Osteoblast (primary cell): ENCODE data around the gene ANK3. TPM values are rescaled to one million over a fixed set of nuclear protein-coding genes. Genes with fewer than 3 reads are reported as not detected.

Experiments used
- DNase-seq: peaks from one replicate; pipeline ENCODE4 v3.0.0; 2011; ENCODE audit warnings: low spot score, mixed read lengths; ENCODE audit not compliant: insufficient read length; ENCODE audit errors: missing footprints
- H2AFZ ChIP-seq: 2 replicates; pipeline ENCODE4 v1.6.0; 2011; ENCODE audit warnings: mild to moderate bottlenecking, low read length
- H3K27ac ChIP-seq: 2 replicates; pipeline ENCODE4 v1.5.1; 2011; ENCODE audit warnings: mild to moderate bottlenecking, low read depth, low read length, moderate library complexity
- H3K27me3 ChIP-seq: 2 replicates; pipeline ENCODE4 v1.6.0; 2012; ENCODE audit warnings: mild to moderate bottlenecking, control low read depth, inconsistent platforms, low read length, moderate library complexity; ENCODE audit not compliant: insufficient read depth
- H3K36me3 ChIP-seq: 2 replicates; pipeline ENCODE4 v1.5.1; 2011; ENCODE audit warnings: mild to moderate bottlenecking, low read length, control low read depth, moderate library complexity; ENCODE audit not compliant: insufficient read depth
- H3K4me1 ChIP-seq: 2 replicates; pipeline ENCODE4 v1.5.1; 2011; ENCODE audit warnings: mild to moderate bottlenecking, low read length, control low read depth, moderate library complexity; ENCODE audit not compliant: insufficient read depth
- H3K4me2 ChIP-seq: 2 replicates; pipeline ENCODE4 v1.6.0; 2011; ENCODE audit warnings: mild to moderate bottlenecking, low read length; ENCODE audit not compliant: insufficient read depth
- H3K4me3 ChIP-seq: fragments of 200-600 bp; sonication (generic); 3 replicates; pipeline ENCODE4 v1.5.1; 2012; ENCODE audit warnings: mild to moderate bottlenecking, low read length, inconsistent platforms; ENCODE audit not compliant: insufficient read depth
- H3K79me2 ChIP-seq: 2 replicates; pipeline ENCODE4 v1.6.0; 2012; ENCODE audit warnings: mild to moderate bottlenecking, low read length, control low read depth, inconsistent platforms; ENCODE audit not compliant: insufficient read depth
- H3K9me3 ChIP-seq: 2 replicates; pipeline ENCODE4 v1.5.1; 2011; ENCODE audit warnings: low read depth, low read length, control low read depth
- H4K20me1 ChIP-seq: 2 replicates; pipeline ENCODE4 v1.6.0; 2012; ENCODE audit warnings: mild to moderate bottlenecking, low read length, control low read depth; ENCODE audit not compliant: insufficient read depth
- CTCF ChIP-seq: IDR thresholded peaks from 2 replicates; pipeline ENCODE4 v1.5.1; 2011; ENCODE audit warnings: mild to moderate bottlenecking, low read depth, low read length, moderate library complexity; ENCODE audit errors: extremely low read depth
- total RNA-seq: library from RNA; depleted of rRNA; stranded (reverse); fragments of >200 nt; gene quantifications from 2 replicates; pipeline ENCODE4 v1.2.3, GENCODE V29; 2012

Gene ANK3
- total RNA-seq, 1 donor, result 44.5 TPM

GRCh38 chr10:60138026-60138425, 251.6 kb downstream of the ANK3 start:
- H3K27ac ChIP-seq, result no peak overlapping the region
- H3K4me1 ChIP-seq, result peaks cover 19% of the 10 kb centered on the region
- no peak for DNase-seq
- no peaks in the 10 kb centered on the region for H4K20me1 ChIP-seq
- H3K4me3 ChIP-seq, result no peak overlapping the region
- no peak for TF ChIP-seq CTCF
- no peaks in the 10 kb centered on the region for H3K9me3 ChIP-seq
- no peaks in the 10 kb centered on the region for H3K79me2 ChIP-seq
- H3K36me3 ChIP-seq, result no peaks in the 10 kb centered on the region
- no peak overlapping the region for H2AFZ ChIP-seq
- no peak overlapping the region for H3K4me2 ChIP-seq
- no peaks in the 10 kb centered on the region for H3K27me3 ChIP-seq

DNA sequence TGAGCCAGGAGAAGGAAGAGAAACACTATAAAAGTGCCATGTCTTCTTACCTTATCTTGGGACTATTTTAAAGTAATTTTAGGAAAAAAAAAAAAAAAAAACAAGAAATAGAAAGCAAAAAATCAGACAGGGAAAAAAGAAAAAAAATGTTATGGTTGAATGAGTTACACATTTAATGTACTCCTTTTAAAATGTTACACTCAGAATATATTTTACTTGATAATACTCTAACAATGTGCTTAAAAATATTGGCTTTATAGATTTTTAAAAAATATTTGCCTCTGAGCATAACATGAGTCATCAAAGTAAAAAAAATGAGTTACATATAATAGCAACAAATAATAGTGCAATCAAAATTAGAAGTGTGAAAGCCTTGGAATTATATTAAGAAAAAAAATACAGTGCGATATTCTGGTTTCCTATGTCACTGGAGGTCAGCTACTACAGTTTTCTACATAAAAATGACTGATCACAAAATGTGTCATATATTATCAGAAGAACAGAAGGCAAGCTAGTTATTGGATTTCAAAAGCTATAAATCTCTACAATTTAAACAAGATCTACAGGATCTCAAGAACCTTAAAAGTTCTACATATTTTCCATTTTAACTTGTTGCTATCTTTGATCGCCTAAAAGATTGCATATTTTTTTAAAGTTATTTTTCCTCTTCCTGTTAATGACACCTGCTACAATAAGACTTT, 252.2 kb downstream of the ANK3 start:
- Histone ChIP-seq H3K79me2 (no peaks in the 10 kb centered on the region), H3K4me1 (peaks cover 19% of the 10 kb centered on the region), H3K27ac (no peak overlapping the region), H3K27me3 (no peaks in the 10 kb centered on the region), H3K36me3 (no peaks in the 10 kb centered on the region), H3K4me3 (no peak overlapping the region), H3K4me2 (no peak overlapping the region), H2AFZ (no peak overlapping the region), H4K20me1 (no peaks in the 10 kb centered on the region), H3K9me3 (no peaks in the 10 kb centered on the region)
- TF ChIP-seq CTCF, result no peak
- no peak for DNase-seq

DNA sequence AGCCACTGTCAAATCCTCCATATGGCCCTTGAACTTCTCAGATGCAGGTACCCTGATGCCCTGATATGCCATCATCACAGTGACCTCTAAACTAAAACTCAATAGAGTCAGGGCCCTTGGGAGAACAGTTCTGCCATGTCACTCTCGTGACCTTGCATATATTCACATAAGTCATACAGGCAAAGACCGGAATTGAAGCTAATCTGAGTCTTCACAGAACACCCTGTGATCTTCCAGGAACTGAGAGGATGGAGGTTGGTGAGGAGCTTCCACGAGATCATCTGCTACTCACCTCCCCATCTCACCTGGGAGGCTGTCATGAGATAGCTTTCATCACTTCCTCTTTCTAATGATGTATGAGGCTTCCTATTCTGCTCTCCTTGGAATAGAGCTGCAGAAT, 254.7 kb downstream of the ANK3 start:
- Histone ChIP-seq H3K36me3 (no peaks in the 10 kb centered on the region), H3K79me2 (no peaks in the 10 kb centered on the region), H3K27ac (no peak overlapping the region), H3K27me3 (no peaks in the 10 kb centered on the region), H2AFZ (no peak overlapping the region), H3K9me3 (no peaks in the 10 kb centered on the region), H3K4me3 (no peak overlapping the region), H3K4me2 (no peak overlapping the region), H3K4me1 (peaks cover 6% of the 10 kb centered on the region), H4K20me1 (no peaks in the 10 kb centered on the region)
- no peak for DNase-seq
- TF ChIP-seq CTCF, result no peak

DNA sequence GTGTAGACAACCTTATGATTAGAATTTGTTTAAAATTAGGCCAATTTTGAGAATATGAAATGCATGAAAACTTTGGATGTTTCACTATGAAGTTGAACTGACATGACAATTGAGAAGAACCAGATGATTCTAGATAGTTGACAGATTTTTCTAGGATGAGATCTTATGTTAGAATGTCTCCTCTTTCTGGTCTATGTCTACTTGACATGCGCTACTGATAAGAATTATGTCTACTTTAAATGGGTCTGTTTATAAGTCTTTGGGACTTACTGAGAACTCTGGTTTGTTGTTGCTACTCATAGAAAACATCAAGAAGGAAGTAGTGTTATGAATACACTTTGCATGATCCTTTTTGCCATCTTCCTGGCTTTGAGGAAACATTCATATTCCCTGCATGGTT, 255.1 kb downstream of the ANK3 start:
- no peak overlapping the region for H3K4me3 ChIP-seq
- H3K27me3 ChIP-seq, result no peaks in the 10 kb centered on the region
- no peaks in the 10 kb centered on the region for H3K9me3 ChIP-seq
- H3K36me3 ChIP-seq, result no peaks in the 10 kb centered on the region
- no peak overlapping the region for H3K27ac ChIP-seq
- H3K4me1 ChIP-seq, result peaks cover 2% of the 10 kb centered on the region
- no peak for TF ChIP-seq CTCF
- no peaks in the 10 kb centered on the region for H3K79me2 ChIP-seq
- H4K20me1 ChIP-seq, result no peaks in the 10 kb centered on the region
- H2AFZ ChIP-seq, result no peak overlapping the region
- no peak for DNase-seq
- H3K4me2 ChIP-seq, result no peak overlapping the region
